ENCODE measurements around the gene PTPN9.

Gene PTPN9

DNA sequence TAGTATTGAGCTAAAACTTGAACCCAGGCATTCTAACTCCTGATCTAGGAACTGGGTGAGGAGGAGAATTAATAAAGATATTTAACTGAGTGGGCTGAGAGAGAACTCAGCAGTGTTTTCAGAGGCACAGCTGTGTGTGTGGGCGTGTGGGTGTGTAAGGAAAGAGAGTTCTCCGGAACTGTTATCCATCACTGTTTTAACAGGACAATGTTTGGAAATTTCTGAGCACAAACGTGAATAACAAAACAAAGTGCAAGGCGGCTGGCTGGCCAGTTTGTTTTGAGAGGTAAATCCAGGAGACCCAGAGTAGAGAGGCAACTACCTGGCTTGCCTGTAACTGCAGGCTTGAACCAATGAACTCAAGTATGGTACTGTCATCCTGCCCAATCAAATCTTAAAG, 5.0 kb upstream of the PTPN9 start:
- no peak for TF ChIP-seq NFIC (IDR thresholded peaks at IDR 0.05)
- TF ChIP-seq CEBPB (IDR thresholded peaks at IDR 0.05), result no peak
- TF ChIP-seq, protein P1, sequence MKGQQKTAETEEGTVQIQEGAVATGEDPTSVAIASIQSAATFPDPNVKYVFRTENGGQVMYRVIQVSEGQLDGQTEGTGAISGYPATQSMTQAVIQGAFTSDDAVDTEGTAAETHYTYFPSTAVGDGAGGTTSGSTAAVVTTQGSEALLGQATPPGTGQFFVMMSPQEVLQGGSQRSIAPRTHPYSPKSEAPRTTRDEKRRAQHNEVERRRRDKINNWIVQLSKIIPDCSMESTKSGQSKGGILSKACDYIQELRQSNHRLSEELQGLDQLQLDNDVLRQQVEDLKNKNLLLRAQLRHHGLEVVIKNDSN (IDR thresholded peaks at IDR 0.05), result no peak
- TF ChIP-seq TAF1 (IDR thresholded peaks at IDR 0.05; ENCODE audit: low read depth), result no peak
- TF ChIP-seq FOXM1 (IDR thresholded peaks at IDR 0.05; ENCODE audit: borderline replicate concordance, low read depth), result no peak
- no peak for TF ChIP-seq ZBTB7A (IDR thresholded peaks at IDR 0.05; ENCODE audit: low read depth)

DNA sequence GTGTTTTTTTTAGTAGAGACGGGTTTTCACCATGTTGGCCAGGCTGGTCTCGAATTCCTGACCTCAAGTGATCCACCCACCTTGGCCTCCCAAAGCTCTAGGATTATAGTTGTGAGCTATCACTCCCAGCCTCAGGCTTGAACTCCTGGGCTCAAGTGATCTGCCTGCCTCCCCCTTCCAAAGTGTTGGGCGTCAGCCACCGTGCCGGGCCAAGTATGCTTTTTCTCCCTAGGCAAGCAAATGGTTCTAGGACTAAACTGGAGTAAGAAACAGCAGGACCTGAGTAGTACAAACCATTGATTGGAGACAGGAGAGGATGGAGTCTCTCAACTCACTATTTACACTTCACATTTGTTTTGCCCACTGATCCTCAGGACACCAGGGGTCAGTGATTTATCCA, 4.6 kb upstream of the PTPN9 start:
- no peak for TF ChIP-seq EGR1 (IDR thresholded peaks at IDR 0.05)

DNA sequence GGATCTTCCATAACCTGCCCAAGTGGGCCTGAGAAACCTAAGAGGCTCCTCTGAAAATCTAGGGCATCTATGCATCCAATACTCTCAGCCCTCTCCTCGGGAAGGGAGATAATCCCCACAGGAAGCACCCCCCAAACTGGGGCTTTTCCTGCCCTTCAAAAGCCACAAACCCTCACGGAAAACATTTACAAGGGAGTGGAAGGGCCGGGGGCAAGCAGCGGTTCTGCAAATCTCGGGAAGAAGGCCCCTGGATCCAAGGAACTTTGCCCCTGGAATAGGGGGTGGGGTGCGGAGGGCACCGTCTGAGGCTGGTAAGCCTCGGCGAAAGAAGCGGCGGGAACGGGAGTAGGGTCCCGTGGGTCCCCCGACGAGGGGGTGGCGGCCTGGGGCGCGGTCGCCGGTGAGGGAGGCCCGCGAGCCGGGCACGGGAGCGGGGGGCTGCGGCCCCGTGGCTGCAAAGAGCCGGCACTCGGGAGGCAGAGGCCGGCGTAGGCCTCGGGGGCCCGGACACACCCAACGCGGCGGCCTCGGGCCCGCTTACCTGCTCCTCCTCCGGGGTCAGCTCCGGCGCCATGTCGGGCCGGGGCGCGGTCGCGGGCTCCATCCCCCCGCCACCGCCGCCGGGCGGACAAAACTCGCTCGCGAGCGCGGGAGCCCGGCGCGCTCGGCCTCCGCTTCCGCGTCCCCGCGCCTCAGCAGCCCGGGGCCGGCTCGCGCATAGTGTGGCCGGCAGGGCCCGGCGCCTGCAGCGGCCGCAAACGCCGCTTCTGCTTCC, 755 bp downstream of the PTPN9 start:
- 0 out of 2 replicates have a peak, but pooled peaks have one; percentile 6 for TF ChIP-seq NFIC (IDR thresholded peaks at IDR 0.05)
- peak; percentile 20; the same call in 1 of the 2 replicates for TF ChIP-seq CEBPB (IDR thresholded peaks at IDR 0.05)
- TF ChIP-seq, protein P2, sequence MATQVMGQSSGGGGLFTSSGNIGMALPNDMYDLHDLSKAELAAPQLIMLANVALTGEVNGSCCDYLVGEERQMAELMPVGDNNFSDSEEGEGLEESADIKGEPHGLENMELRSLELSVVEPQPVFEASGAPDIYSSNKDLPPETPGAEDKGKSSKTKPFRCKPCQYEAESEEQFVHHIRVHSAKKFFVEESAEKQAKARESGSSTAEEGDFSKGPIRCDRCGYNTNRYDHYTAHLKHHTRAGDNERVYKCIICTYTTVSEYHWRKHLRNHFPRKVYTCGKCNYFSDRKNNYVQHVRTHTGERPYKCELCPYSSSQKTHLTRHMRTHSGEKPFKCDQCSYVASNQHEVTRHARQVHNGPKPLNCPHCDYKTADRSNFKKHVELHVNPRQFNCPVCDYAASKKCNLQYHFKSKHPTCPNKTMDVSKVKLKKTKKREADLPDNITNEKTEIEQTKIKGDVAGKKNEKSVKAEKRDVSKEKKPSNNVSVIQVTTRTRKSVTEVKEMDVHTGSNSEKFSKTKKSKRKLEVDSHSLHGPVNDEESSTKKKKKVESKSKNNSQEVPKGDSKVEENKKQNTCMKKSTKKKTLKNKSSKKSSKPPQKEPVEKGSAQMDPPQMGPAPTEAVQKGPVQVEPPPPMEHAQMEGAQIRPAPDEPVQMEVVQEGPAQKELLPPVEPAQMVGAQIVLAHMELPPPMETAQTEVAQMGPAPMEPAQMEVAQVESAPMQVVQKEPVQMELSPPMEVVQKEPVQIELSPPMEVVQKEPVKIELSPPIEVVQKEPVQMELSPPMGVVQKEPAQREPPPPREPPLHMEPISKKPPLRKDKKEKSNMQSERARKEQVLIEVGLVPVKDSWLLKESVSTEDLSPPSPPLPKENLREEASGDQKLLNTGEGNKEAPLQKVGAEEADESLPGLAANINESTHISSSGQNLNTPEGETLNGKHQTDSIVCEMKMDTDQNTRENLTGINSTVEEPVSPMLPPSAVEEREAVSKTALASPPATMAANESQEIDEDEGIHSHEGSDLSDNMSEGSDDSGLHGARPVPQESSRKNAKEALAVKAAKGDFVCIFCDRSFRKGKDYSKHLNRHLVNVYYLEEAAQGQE (IDR thresholded peaks at IDR 0.05; ENCODE audit: low read depth), result no peak
- TF ChIP-seq TCF12 (IDR thresholded peaks at IDR 0.05; ENCODE audit: low read depth), result no peak
- 0 out of 2 replicates have a peak, but pooled peaks have one; percentile 12 for TF ChIP-seq TEAD4 (IDR thresholded peaks at IDR 0.05)
- peak; percentile 62 for TF ChIP-seq YY1 (IDR thresholded peaks at IDR 0.05; ENCODE audit: low read depth)
- TF ChIP-seq RAD21 (IDR thresholded peaks at IDR 0.05; ENCODE audit: low read depth), result no peak
- peak; percentile 64; the same call in 1 of the 2 replicates for TF ChIP-seq ZBTB7A (IDR thresholded peaks at IDR 0.05; ENCODE audit: low read depth)
- TF ChIP-seq, protein P1 (IDR thresholded peaks at IDR 0.05), result no peak
- TF ChIP-seq TAF1 (IDR thresholded peaks at IDR 0.05; ENCODE audit: low read depth), result peak; percentile 49
- TF ChIP-seq EGR1 (IDR thresholded peaks at IDR 0.05), result no peak
- TF ChIP-seq EP300 (IDR thresholded peaks at IDR 0.05; ENCODE audit: borderline replicate concordance), result no peak
- TF ChIP-seq, protein P3, sequence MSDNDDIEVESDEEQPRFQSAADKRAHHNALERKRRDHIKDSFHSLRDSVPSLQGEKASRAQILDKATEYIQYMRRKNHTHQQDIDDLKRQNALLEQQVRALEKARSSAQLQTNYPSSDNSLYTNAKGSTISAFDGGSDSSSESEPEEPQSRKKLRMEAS (IDR thresholded peaks at IDR 0.05), result no peak
- TF ChIP-seq CREB1 (IDR thresholded peaks at IDR 0.05; ENCODE audit: low read depth), result no peak
- no peak for TF ChIP-seq FOXM1 (IDR thresholded peaks at IDR 0.05; ENCODE audit: borderline replicate concordance, low read depth)

DNA sequence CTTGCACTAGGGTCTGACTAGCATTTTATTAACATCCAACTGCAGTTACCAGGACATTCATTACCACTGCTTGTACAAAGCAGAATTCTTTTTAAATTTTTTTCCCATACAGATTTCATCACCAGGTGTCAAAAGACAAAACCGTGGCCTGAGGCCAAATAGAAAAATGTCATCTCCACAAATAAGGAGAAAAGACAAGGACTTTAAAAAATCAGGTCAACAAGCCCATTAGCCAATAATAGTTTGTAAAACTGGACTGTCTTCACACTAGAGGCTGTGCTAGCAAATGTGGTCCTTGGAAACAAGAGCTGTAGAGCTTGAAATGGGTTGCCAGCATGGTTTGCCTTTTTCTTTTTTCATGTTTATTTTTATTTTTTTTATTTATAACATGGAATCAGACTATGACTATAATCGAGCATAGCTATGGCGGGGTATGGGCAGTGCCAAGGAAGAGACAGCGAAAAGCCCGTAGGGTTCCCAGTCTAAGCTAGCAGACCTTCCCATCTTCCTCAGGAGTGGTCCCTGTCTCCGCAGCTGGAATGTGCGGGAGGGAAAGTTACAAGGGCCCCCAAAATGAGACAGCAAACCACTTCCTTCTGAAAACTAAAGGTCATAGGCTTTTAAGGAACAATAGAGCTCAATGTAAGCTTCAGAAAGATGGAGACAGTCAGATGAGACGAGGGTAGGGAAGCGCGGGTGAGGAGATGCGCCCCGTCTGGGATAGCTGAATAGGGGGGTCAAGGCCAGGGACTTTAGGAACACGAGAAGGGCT, 1.5 kb downstream of the PTPN9 start:
- no peak for TF ChIP-seq YY1 (IDR thresholded peaks at IDR 0.05; ENCODE audit: low read depth)
- TF ChIP-seq, protein P2 (IDR thresholded peaks at IDR 0.05; ENCODE audit: low read depth), result no peak
- no peak for TF ChIP-seq EP300 (IDR thresholded peaks at IDR 0.05; ENCODE audit: borderline replicate concordance)
- TF ChIP-seq NFIC (IDR thresholded peaks at IDR 0.05), result no peak
- no peak for TF ChIP-seq CREB1 (IDR thresholded peaks at IDR 0.05; ENCODE audit: low read depth)
- TF ChIP-seq, protein P3 (IDR thresholded peaks at IDR 0.05), result no peak

DNA sequence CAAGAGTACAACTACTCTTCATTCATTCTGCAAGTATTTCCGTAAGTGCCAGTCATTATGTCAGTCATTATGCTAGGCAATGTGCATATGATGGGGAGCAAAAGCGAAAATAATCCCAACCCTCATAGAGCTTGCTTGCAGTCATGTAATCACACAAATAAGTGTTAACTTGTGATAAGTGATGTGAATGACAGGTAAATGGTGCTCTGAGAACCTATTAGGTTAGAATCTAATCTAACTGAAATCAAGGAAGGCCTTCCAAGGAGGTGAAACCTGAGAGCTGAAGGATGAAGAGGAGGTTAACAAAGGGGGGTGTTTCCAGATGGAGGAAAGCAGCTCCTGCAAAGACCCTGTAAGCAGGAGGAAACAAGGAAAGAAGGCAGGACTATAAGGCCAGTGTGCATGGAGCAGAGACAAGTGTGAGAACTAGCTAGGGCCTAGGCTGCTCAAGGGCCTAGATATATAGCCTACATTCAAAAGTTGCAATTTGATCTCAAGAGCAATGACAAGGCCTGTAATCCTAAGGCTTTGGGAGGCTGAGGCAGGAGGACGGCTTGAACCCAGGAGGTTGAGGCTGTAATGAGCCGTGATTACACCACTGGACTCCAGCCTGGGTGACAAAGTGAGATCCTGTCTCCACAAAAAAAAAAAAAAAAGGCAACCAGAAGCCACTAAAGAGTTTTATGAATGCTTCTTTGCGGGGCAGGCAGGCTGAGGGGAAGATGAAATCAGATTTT, 5.3 kb downstream of the PTPN9 start:
- TF ChIP-seq ZBTB7A (IDR thresholded peaks at IDR 0.05; ENCODE audit: low read depth) (no peak), FOXM1 (IDR thresholded peaks at IDR 0.05; ENCODE audit: borderline replicate concordance, low read depth) (no peak), EP300 (IDR thresholded peaks at IDR 0.05; ENCODE audit: borderline replicate concordance) (no peak), EGR1 (IDR thresholded peaks at IDR 0.05) (no peak), RAD21 (IDR thresholded peaks at IDR 0.05; ENCODE audit: low read depth) (no peak), TCF12 (IDR thresholded peaks at IDR 0.05; ENCODE audit: low read depth) (no peak), TEAD4 (IDR thresholded peaks at IDR 0.05) (no peak), CREB1 (IDR thresholded peaks at IDR 0.05; ENCODE audit: low read depth) (no peak), CEBPB (IDR thresholded peaks at IDR 0.05) (no peak), NFIC (IDR thresholded peaks at IDR 0.05) (no peak), YY1 (IDR thresholded peaks at IDR 0.05; ENCODE audit: low read depth) (no peak), TAF1 (IDR thresholded peaks at IDR 0.05; ENCODE audit: low read depth) (no peak)
- TF ChIP-seq, protein P2 (IDR thresholded peaks at IDR 0.05; ENCODE audit: low read depth), result no peak
- TF ChIP-seq, protein P3 (IDR thresholded peaks at IDR 0.05), result no peak
- TF ChIP-seq, protein P1 (IDR thresholded peaks at IDR 0.05), result no peak
